UCSD-AML1 (cell line): ENCODE data around the gene MRPS17.

ENCODE experiments used
- DNase-seq: peaks from one replicate; lab custom pipeline; 2025; ENCODE audit not compliant: unreplicated experiment; lab: John Stamatoyannopoulos, UW

Gene MRPS17

DNA sequence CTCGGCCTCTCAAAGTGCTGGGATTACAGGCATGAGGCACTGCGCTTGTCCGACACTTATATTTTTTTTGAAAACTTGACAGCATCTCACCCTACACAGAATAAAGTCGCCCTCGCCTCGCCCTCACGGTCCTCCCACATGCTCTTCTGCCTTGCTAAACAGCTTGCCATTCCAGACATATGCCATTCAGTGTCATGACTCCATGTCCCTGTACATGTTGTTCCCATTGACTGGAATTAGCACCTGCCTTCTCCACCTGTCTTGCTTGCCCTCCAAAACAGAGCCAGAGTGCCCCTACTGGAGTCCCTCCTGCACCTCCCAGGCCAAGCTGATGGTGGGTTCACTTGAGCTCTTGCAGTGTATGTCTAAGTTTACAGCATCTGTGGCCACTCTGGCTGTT lies 18.9 kb downstream of the MRPS17 start:
- DNase-seq, result no peak

DNA sequence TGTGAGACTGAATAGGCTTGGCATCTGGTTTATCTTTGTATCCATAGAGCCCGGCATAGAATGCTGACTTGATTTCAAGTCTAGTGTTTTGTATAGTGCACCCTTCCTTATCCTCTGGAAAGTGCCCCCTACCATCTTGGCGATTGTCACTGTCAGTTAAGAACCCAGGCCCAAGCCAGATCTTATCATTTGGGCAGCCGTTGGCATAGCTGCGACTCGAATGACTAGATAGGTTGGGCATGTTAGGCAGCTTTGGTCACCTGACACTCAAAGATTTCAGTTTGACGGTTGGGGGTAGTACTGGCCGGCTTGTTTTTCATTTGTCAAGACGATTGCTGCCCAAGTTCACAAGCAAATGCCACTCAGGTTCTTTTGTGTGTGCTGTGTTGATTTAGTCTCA lies 19.3 kb downstream of the MRPS17 start:
- no peak for DNase-seq

DNA sequence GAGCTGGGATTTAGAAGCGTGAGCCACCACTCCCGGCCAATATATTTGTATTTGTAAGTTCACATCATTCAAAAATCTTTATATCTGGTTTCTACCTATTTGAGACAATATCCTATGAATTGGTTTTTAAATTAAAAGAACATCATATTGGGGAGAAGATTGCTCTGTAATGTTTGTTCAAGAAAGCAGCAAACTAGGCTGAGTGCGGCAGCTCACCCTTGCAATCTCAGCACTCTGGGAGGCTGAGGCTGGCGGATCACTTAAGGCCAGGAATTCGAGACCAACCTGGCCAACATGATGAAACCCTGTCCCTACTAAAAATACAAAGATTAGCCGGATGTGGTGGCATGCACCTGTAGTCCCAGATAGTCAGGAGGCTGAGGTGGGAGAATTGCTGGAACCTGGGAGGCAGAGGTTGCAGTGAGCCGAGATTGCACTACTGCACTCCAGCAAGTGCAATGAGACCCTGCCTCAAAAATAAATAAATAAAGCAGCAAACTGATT lies 22.1 kb downstream of the MRPS17 start:
- no peak for DNase-seq

DNA sequence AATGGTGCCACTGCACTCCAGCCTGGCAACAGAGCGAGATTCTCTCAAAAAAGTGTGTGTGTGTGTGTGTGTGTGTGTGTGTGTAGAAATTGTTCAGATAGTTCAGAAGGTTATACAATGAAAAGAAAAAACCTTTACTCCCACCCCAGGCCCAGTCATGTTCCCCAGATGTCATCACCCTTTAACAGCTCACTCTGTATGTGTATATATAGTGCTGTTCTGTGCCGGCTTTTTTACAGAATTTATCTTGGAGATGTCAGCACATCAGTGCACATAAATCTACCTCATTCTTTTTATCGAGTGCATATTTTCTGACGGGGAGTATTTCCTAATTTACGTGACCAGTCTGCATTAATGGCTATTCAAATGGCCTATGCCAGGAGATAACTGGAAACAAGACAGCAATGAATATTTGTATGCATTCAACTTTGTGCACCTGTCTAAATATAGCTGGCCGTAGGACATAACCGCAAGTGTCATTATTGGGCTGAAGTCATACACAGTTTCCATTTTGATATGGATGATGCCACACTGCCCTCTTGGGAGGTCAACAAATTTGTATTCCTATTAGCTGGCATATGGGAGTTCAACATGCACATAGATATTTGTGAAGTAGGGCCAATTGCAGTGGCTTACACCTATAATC lies 24.4 kb downstream of the MRPS17 start:
- DNase-seq, result no peak

DNA sequence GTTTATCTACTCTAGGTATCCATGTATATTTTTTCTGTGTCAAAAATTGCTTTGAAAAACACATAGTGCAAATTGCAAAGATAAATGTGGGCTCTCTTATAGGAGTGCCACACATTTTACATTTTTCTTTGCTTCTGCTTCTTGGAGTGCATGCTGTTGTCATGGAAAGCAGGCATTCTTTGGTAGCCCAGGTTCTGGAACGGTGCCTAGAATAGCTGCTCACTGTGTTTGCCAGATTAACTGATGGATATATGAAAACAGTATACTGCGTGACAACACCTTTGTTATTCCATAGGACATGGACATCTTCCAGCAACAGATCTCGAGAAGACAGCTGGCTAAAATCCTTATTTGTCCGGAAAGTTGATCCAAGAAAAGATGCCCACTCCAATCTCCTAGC lies 26.2 kb downstream of the MRPS17 start:
- DNase-seq, result no peak

DNA sequence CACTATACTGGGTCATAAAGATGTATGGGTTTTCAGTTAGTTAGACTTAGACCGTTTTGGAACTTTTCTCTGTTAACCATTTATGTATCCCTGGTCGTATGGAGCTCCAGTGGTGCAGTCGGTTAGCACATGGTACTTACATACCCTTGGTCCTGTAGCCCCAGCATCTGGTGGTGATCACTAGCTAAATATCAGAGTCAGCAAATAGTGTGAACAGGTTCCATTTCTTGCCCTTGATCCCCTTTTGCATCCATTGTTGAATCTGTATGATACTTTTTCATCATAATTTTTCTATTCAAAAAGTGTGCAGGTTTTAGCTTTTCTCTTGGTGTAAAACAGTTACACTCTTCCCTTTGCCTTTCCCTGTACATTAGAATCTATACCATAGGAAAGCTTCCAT lies 28.6 kb downstream of the MRPS17 start:
- no peak for DNase-seq

DNA sequence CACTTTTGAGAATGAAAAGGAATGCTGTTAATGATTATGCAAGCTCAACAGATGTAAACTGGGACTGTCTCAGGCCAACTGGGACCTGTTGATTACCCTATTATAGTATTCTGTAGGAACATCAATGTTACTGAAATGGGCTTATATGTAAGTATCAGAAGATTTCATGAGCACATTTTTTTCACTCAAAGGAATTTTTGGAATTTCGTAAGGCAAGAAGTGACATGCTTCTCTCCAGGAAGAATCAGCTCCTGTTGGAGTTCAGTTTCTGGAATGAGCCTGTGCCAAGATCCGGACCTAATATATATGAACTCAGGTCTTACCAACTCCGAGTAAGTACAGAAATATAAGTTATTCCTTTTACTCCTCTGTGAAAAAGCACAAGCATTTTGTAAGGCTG lies 31.9 kb downstream of the MRPS17 start:
- no peak for DNase-seq

DNA sequence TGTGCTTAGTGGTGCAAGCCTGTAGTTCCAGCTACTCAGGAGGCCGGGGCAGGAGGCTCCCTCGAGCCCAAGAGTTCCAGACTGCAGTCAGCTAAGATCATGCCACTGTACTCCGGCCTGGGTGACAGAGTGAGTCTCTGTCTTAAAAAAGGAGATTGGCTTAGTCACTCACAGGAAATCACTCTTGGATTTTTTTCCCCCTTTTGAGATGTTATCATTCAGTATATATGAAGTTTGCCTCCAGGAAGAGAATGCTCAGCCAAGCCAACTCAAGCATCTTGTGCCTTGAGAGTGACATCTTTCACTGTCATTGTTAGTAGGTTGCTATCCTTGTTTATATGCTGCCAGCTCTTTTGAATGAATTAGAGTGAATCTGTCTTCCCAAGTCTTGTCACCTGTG lies 40.7 kb downstream of the MRPS17 start:
- DNase-seq, result no peak

DNA sequence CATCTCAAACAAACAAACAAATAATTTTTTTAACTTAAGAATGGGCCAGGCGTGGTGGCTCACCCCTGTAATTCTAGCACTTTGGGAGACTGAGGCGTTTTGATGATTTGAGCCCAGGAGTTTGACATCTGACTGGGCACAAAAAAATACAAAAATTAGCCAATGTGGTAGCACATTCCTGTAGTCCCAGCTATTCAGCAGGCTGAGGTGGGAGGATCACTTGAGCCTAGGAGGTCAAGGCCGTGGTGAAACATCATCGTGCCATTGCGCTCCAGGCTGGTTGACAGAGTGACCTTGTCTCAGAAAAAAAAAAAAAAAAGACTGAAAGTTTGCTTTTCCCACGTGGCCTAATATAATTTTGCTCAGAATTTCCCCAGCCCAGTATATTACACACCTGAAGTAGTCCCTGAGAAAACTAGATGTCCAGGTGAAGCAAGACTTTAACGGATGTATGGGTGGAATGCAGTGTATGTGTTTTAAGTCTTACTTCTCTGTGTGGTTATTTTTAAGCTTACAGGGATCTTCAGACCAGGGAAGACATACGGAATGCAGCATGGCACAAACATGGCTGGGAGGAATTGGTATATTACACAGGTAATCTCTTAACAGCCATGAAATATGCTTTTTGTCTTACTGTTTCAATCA lies 45.3 kb downstream of the MRPS17 start:
- no peak for DNase-seq

DNA sequence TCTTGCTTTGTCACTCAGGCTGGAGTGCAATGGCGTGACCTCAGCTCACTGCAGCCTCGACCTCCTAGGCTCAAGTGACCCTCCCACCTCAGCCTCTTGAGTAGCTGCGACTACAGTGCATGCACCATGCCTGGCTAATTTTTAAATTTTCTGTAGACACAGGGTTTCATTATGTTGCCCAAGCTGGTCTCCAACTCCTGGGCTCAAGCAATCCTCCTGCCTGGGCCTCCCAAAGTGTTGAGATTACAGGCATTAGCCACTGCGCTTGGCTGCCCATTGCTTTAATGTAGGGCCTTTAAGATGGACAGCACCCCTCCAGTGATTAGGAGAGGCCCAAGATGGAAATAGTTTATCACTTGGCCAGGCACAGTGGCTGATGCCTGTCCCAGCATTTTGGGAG lies 52.1 kb downstream of the MRPS17 start:
- no peak for DNase-seq
